HG03521 (cell line): ENCODE results near the gene PRPF6.
"Not testable (repeated sequence)": the region's sequence is repeated elsewhere in the genome, so short reads cannot be mapped to it uniquely, and the experiment has no call there.

ENCODE experiments used
- ATAC-seq: cut with Tn5 transposase; IDR thresholded peaks from one replicate; pipeline ENCODE4 v1.9.1; 2021; ENCODE audit warnings: mild to moderate bottlenecking, moderate library complexity; ENCODE audit not compliant: unreplicated experiment

The PRPF6 gene

DNA sequence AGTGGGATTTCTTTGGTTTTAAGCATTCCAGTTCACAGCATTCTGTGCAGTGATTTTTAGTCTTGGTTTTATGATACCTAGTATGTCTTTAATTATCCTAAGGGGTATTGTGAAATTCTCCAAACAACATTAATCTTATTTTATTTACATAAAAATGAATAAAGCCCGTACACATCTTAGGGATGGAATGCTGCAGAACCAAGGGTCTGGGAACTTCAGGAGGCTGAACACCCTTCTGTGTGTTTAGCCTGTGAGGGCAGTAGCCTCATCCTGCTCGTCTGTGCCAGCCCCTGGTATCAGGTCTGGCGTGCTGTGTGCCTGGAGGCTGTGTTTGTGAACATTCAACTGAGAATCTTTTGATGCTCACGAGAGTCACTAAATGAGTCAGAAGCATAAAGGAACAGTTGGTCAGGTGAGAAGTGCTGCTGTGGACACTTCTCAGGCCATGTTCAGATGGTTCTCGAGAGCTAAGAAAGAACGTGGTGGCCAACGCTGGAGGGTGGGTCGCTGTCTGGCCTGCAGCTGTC, 29.8 kb downstream of the PRPF6 start:
- ATAC-seq = no peak

DNA sequence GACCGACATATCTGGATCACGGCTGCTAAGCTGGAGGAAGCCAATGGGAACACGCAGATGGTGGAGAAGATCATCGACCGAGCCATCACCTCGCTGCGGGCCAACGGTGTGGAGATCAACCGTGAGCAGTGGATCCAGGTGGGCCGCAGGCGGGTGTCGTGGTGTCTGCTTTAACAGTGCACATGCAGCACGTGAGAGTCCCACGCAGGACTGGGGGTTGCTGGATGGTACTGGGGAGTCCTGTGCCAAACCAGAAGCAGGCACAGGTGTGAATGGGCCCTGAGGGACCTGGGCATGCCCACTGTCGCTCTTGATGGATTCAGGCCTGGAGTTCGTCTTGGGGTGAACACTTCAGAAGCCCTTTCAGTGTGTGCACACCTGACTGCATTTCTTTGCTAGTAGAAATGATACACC, 30.4 kb downstream of the PRPF6 start:
- no peak for ATAC-seq

DNA sequence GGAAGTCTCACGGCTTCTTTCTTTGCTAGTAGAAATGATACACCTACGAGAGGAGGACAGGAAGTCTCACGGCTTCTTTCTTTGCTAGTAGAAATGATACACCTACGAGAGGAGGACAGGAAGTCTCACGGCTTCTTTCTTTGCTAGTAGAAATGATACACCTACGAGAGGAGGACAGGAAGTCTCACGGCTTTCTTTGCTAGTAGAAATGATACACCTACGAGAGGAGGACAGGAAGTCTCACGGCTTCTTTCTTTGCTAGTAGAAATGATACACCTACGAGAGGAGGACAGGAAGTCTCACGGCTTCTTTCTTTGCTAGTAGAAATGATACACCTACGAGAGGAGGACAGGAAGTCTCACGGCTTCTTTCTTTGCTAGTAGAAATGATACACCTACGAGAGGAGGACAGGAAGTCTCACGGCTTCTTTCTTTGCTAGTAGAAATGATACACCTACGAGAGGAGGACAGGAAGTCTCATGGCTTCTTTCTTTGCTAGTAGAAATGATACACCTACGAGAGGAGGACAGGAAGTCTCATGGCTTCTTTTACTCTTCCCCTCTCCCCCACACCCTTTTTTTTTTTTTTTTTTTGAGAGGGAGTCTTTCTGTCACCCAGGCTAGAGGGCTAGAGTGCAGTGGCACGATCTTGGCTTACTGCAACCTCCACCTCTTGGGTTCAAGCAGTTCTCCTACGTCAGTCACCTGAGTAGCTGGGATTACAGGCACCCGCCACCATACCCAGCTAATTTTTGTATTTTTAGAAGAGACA, 31.6 kb downstream of the PRPF6 start:
- ATAC-seq = not testable (repeated sequence)

DNA sequence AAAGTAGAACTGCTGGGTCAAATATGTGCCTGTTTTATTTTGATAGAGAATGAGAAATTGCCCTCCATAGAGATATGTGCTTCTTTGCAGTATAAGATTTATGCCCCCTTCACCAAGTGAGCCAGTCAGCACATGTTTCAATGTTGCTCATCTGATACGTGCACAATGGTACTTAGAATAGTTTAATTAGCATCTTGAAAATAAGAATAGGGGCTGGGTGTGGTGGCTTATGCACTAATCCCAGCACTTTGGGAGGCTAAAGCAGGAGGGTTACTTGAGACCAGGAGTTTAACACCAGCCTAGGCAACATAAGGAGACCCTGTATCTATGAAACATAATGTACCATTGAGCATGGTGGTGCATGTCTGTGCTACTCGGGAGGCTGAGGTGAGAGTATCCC, 34.7 kb downstream of the PRPF6 start:
- no peak for ATAC-seq

DNA sequence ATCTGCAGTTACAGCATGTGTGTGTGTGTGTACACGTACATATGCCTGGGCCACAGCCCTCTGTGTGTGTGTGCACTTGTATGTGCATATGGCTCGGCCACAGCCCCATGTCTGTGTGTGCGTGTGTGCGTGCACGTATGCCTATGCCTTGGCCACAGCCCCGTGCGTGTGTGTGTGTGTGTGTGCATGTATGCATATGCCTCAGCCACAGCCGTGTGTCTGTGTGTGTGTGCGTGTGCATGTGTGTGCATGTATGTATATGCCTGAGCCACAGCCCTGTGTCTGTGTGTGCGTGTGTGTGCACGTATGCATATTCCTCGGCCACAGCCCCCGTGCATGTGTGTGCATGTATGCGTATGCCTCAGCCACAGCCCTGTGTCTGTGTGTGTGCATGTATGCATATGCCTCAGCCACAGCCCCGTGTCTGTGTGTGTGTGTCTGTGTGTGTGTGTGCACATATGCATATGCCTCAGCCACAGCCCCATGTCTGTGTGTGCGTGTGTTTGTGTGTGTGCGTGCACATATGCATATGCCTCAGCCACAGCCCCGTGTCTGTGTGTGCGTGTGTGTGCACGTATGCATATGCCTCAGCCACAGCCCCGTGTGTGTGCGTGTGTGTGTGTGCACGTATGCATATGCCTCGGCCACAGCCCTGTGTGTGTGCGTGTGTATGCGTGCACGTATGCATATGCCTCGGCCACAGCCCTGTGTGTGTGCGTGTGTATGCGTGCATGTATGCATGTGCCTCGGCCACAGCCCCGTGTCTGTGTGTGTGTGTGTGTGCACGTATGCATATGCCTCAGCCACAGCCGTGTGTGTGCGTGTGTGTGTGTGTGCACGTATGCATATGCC, 40.4 kb downstream of the PRPF6 start:
- ATAC-seq = no peak

DNA sequence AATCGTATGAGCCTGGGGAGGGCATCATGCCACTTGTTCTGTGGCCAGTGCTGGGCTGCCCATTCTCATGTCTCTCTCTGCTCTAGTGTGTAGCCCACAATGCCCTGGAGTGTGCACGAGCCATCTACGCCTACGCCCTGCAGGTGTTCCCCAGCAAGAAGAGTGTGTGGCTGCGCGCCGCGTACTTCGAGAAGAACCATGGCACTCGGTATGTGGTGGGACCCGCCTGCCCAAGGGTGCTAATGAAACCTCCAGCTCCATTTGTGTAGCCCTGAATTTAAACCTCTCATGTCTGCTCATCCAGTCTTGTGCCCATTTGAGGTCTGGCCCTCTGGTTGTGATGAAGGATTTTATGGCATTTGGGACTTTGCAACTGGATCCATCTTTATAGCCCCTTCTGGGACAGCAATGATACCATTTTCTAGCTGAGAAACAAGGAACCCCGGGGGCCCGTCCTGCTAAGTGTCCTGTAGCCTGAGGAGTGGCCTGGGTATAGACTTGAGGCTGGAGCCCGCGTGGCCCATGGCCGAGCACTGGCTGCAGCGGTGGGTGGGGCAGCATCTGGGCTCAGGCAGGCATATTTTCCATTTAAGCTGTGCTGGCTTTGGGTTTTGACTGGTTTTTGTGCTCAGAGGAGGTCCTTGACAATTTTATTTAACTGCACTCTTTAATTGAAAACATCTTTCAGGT, 41.9 kb downstream of the PRPF6 start:
- ATAC-seq = no peak

DNA sequence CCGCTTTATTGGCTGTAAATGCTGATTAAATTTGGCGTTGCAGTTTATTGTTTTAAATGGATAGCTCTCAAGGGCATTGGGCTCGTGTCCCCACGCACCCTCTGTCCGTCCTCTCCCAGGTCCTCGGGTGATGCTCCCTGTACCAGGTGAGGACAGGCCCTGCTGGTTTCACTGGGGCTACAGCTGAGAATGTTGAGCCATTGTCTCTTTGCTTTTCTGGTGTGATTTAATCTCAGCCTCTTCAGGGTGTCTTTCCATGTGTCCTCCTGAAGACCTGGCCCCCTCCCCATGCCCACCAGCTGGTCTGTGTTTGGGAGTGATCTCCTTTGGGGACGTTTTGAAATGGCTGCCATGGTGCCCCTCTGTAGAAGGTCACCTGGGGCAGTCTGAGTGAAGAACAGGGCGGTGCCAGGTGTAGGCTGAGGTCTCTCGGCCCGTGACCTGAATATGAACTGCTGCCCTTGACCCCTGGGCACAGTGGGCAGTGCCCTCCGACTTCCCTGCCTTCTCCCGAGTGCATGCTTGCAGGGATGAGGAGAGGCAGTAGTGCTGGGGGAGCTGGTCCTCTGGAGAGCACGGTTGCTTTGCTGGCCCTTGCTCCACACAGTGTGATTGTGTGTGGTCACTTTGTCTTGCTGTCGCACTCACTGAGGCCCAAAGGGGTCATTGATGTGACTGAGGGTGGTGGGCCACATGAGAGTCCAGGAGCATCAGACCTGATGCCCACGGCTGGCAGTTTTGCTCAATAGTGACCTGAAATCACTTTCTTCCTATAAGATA, 42.6 kb downstream of the PRPF6 start:
- ATAC-seq = no peak

DNA sequence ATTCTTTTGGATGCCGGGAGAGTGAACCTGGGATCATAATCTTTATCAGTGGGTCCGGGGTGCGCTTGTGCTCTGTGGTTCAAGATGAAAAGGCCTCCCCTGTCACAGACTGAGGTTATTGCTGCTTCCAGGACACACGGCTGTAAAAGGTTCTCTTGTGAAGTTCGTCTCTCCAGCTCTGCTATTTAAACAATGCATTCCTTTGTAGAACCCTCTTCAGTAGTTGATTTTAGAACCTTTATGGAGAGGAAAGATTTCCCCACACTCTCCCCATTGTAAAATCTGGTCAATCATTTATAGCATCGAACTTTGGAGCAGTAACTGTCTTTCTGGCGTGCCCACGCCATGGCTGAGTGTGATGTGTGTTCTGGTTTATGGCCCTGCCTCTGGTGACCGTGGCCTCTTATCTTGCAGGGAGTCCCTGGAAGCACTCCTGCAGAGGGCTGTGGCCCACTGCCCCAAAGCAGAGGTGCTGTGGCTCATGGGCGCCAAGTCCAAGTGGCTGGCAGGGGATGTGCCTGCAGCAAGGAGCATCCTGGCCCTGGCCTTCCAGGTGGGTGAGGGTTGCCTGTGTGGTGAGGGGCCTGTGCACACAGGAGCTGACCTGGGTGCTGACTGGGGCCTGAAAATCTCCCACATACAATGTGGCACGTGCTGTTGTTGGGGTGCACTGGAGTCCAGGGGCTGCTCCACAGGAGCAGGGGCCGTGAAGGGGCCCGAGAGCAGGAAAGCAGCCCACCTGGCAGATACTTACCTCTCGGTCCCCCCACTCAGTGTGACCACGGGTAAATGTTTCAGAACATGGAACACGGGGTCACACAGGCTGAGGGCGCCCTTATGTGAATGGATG, 43.4 kb downstream of the PRPF6 start:
- ATAC-seq = no peak

DNA sequence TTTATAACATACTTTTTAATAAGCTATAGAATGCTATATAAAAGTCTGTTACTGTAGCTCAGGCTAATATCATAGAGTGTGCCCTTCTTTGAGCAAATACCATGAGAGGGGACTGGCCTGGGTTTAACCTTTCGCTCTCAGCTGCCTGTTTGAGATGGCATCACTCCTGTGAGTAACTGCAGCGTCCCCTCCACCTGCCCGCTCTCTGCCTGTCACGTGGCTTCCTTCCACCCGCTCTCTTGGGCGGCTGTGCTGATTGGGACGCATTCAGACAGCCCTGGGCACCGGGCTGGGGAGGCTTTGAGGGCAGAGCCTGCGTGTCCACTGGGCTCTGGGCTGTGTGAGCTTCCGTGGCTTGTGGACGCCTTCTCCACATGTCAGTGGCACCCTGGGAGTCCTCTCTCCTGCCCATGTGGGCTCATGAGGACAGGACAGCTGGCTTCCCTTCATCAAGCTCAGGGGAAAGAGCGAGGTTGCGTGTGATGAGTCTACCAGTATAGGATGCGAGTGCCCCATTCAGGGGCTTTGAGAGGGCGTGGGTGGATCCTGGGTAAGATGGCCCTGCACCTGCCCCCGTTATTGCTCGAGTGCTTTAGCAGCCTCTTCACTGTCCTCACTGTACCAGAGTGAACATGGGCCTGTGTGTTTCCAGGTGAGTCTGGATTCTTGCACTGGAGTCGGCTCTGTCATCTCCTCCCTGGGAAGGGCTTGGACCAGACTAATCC, 44.3 kb downstream of the PRPF6 start:
- no peak for ATAC-seq

DNA sequence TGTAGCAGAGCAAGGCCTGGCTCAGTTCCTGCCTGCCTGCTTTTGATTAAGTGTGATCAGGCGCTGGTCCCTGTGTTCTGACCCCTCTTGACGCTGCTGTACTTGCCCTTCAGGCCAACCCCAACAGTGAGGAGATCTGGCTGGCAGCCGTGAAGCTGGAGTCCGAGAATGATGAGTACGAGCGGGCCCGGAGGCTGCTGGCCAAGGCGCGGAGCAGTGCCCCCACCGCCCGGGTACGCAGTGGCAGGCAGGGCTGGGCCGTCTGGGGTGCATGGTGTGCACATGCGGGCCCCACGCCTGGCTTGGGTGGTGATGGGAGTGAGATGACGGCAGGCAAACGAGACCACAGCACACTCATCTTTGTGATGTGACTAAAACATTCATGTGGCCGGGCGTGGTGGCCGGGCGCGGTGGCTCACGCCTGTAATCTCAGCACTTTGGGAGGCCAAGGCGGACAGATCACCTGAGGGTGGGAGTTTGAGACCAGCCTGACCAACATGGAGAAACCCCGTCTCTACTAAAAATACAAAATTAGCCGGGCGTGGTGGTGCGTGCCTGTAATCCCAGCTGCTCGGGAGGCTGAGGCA, 45.0 kb downstream of the PRPF6 start:
- ATAC-seq = no peak

DNA sequence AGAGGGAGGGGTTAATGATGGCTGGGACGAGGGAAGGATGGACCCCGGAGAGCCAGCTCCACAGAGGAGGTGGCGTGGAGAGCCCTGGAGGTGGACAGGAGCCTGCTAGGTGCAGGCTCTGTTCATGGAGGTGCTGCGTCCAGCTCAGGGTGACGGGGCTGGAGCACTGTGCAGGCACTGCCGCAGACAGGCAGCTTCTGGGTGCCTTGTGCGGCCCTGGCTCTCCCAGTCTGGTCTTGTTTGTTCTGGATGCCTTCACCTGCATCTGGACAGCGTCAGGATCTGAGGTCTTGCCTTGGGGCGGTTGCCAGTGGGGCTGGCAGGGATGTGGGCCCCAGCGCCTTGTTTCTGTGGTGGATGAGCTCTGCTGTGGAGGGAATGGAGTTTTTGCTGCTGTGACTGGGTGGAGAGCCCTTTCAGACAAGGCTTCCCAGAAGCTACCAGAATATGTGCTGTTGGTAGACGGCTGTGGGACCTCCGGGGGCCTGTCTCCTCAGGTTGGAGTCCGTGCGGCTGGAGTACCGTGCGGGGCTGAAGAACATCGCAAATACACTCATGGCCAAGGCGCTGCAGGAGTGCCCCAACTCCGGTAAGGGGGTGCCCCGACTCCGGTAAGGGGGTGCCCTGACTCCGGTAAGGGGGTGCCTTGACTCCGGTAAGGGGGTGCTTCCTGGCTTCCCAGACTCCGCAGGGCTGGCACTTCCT, 47.2 kb downstream of the PRPF6 start:
- ATAC-seq = no peak

DNA sequence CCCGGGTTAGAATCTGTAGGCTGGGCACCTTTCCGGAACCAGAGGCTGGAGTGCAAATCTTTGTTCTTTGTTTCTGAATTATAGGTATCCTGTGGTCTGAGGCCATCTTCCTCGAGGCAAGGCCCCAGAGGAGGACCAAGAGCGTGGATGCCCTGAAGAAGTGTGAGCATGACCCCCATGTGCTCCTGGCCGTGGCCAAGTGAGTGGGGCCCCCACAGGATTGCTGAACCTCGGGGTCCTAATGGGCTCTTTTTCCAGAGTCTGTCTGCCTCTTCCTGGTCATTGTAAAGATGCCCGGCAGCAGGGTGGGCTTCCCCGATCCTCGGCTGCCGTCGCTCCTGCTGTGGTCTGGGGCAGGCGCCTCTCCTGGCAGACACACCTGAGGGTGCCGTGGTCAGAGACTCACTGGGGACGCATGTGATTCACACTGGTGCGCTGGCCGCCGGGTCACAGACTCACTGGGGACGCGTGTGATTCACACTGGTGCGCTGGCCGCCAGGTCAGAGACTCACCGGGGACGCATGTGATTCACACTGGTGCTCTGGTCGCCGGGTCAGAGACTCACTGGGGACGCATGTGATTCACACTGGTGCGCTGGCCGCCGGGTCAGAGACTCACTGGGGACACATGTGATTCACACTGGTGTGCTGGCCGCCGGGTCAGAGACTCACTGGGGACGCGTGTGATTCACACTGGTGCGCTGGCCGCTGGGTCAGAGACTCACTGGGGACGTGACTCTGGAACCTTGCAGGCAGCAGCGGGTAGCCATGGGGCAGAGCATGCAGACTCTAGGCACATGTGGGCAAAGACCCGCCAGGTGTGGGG, 48.6 kb downstream of the PRPF6 start:
- no peak for ATAC-seq

DNA sequence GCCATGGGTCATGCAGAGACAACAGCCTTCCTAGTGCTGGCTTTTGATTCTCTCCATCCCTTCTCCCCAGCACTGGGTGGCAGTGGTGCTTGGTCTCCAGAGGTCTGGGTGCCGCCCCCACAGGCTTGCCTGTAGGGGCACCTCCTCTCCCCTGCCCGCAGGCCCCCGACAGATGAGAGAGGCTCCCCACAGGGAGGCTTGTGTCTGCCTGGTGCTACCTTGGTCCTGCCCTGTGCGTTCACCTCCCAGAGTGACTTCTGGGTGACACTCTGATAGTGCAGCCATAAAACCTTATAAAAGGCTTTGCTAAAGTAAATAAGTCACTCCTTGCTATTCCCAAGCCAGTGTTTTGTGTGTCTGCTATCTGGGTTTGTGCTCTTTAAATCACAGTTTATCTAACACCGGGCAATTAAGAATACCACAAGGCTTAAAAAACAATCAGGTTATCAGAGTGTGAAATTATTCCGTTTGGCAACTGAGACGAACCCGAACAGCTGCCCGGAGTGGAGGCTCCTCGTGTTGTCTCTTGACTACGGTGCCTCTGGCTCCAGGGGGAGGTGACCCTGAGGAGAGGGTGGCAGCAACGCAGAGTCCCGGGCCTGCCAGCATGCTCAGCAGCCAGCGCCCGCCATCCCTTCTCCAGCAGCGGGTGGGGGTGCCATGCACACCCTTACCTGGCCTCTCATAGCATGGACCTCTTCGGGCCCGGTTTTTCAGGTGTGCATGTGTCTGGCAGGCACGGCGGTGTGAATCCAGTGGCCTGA, 49.6 kb downstream of the PRPF6 start:
- ATAC-seq = no peak

DNA sequence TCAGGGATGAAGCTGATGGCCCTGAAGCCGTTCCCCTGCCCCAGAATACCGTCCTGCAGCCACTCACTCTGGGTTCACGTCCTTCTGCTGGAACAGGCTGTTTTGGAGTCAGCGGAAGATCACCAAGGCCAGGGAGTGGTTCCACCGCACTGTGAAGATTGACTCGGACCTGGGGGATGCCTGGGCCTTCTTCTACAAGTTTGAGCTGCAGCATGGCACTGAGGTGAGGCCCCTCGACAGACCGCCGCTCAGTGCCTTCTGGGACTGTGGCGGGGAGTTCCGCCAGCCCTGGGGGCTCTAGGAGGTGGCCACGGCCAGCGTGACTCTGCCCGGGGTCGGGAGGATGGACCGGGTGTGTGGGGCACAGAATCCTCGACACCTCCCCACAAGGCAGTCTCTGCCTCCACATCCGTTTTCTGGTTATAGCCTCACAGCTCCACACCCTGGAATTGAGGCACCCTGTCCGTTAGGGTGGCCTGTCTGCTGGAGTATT, 50.9 kb downstream of the PRPF6 start:
- ATAC-seq = no peak

DNA sequence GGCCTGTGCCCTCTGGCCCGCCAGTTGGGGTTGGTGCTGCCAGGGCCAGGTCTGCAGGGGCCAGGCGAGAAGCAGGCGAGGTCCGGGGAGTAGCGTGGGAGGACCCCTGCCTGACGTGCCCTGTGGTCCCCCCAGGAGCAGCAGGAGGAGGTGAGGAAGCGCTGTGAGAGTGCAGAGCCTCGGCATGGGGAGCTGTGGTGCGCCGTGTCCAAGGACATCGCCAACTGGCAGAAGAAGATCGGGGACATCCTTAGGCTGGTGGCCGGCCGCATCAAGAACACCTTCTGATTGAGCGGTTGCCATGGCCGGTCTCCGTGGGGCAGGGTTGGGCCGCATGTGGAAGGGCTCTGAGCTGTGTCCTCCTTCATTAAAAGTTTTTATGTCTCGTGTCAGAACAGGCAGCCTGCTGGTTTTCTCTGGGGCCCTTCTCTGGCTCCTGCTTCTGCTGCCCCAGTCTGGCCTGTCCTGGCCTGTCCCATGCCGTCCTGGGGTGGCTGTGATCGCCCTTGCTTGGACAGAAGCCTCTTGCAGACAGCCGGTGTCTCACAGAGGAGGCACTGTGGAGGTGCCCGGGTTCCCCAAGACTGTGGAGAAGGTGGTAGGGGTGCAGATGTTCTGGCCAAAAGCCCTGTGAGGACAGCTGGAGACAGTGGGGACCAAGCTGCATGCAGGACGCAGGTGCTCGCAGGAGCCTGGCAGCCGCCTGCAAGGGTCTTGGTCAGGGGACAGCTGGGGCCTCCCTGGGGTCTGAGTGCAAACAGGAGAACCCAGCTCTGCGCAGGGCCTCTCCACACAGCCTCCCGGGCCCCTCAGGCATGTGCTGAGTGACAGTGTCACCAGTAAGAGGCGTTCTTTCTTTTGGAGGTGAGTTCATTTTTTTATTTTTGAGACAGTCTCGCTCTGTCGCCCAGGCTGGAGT, 52.0 kb downstream of the PRPF6 start:
- no peak for ATAC-seq
